ENCODE data around the gene USP17L13.
"Not testable (repeated sequence)": the region's sequence is repeated elsewhere in the genome, so short reads cannot be mapped to it uniquely, and the experiment has no call there.

DNA sequence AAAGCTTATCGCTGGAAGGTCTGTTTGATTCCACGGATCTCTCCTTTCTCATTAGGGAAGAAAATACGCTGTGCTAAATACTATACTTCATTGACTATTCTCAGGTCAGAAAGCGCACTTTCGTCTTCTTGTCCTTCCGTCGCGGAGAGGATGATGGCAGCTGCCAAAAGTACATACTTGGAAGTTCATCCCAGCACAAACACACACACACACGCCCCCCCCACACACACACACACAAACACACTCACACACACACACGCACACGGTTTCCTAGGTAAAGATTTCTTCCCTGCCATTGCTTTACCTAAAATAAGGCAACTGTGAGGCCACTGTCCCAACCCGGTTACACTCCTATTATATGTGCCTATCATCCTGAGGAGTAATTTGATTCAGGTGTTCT lies 13.8 kb downstream of the USP17L13 start:
- TF ChIP-seq, protein P1, sequence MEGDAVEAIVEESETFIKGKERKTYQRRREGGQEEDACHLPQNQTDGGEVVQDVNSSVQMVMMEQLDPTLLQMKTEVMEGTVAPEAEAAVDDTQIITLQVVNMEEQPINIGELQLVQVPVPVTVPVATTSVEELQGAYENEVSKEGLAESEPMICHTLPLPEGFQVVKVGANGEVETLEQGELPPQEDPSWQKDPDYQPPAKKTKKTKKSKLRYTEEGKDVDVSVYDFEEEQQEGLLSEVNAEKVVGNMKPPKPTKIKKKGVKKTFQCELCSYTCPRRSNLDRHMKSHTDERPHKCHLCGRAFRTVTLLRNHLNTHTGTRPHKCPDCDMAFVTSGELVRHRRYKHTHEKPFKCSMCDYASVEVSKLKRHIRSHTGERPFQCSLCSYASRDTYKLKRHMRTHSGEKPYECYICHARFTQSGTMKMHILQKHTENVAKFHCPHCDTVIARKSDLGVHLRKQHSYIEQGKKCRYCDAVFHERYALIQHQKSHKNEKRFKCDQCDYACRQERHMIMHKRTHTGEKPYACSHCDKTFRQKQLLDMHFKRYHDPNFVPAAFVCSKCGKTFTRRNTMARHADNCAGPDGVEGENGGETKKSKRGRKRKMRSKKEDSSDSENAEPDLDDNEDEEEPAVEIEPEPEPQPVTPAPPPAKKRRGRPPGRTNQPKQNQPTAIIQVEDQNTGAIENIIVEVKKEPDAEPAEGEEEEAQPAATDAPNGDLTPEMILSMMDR (IDR thresholded peaks at IDR 0.05; ENCODE audit: extremely low read depth in 1 of 2, insufficient read depth in 1 of 2, low read depth in 1 of 2, low read length in 2 of 2), result not testable (repeated sequence)
- TF ChIP-seq, protein P2, sequence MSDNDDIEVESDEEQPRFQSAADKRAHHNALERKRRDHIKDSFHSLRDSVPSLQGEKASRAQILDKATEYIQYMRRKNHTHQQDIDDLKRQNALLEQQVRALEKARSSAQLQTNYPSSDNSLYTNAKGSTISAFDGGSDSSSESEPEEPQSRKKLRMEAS (IDR thresholded peaks at IDR 0.05; ENCODE audit: insufficient read depth, insufficient read length), result not testable (repeated sequence)
- TF ChIP-seq EZH2 (IDR thresholded peaks at IDR 0.05; ENCODE audit: borderline replicate concordance, low read depth, low read length, severe bottlenecking); POLR2A (IDR thresholded peaks at IDR 0.05; ENCODE audit: low read depth, low read length): not testable (repeated sequence)

Data from endothelial cell of umbilical vein (primary cell).